Epithelial cell of esophagus (primary cell): ENCODE data around the gene PYGB.
"Not testable (repeated sequence)": the region's sequence is repeated elsewhere in the genome, so short reads cannot be mapped to it uniquely, and the experiment has no call there.

ENCODE experiments used
- DNase-seq: peaks from one replicate; pipeline ENCODE4 v3.0.0; 2010; ENCODE audit warnings: low read depth
- H3K4me3 ChIP-seq: 2 replicates; pipeline ENCODE4 v1.5.1; 2011; ENCODE audit warnings: mild to moderate bottlenecking, low read length, control low read depth
- TF ChIP-seq, protein P1 (sequence below): IDR thresholded peaks from 2 replicates; pipeline ENCODE4 v1.5.1; 2011; ENCODE audit warnings: low read depth, mild to moderate bottlenecking, low read length, control low read depth, inconsistent platforms; ENCODE audit not compliant: insufficient read depth; ENCODE audit errors: missing control alignments

PYGB gene

GRCh38 chr20:25258476-25258805 lies 10.6 kb downstream of the PYGB start:
- no peak for DNase-seq
- TF ChIP-seq, protein P1, sequence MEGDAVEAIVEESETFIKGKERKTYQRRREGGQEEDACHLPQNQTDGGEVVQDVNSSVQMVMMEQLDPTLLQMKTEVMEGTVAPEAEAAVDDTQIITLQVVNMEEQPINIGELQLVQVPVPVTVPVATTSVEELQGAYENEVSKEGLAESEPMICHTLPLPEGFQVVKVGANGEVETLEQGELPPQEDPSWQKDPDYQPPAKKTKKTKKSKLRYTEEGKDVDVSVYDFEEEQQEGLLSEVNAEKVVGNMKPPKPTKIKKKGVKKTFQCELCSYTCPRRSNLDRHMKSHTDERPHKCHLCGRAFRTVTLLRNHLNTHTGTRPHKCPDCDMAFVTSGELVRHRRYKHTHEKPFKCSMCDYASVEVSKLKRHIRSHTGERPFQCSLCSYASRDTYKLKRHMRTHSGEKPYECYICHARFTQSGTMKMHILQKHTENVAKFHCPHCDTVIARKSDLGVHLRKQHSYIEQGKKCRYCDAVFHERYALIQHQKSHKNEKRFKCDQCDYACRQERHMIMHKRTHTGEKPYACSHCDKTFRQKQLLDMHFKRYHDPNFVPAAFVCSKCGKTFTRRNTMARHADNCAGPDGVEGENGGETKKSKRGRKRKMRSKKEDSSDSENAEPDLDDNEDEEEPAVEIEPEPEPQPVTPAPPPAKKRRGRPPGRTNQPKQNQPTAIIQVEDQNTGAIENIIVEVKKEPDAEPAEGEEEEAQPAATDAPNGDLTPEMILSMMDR, result no peak
- H3K4me3 ChIP-seq, result no peak overlapping the region

- DNase-seq, result no peak
- H3K4me3 ChIP-seq, result no peak overlapping the region
- TF ChIP-seq, protein P1, result no peak
Measured at GRCh38 chr20:25258828-25259227, 10.9 kb downstream of the PYGB start.

- no peak for DNase-seq
- TF ChIP-seq, protein P1, result no peak
- no peak overlapping the region for H3K4me3 ChIP-seq
Measured at GRCh38 chr20:25259358-25259757, 11.5 kb downstream of the PYGB start.

- TF ChIP-seq, protein P1, result no peak
- H3K4me3 ChIP-seq, result no peak overlapping the region
- no peak for DNase-seq
Measured at GRCh38 chr20:25259788-25260254, 11.9 kb downstream of the PYGB start.

GRCh38 chr20:25260770-25261437 lies 13.0 kb downstream of the PYGB start:
- not testable (repeated sequence) for DNase-seq, H3K4me3 ChIP-seq

DNA sequence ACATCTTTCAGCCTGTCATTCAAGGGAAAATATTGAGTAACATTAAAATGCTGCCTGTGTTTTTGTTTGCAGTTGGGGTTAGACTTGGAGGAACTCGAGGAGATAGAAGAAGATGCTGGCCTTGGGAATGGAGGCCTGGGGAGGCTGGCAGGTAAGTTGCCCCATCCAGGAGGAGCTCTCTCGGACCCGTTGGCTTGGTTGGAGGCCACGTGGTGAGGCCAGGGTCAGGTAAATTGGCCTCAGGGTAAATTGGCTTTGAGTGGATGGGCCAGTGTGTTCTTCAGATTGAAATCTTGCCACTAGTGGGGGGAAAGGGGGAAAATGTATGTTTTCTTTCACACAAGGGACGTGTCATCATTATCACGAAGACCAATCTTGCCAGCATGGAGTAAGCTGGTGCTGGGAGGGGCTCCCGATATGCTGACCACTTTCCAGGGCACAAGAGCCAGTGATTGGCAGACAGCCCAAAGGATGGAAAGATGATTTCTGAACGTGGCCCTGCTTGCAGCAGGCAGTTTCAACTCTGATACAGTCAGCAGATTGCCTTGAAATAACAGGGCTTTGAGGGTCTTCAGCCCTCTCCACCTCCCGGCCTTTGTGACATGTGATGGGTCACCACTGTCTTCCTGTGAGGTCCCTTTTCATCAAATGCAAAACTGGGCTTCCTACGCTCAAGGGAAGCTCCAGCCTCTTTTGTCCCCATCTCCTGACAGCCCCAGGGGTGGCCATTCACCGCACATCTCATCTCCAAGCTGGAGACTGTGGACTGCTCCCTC lies 21.4 kb downstream of the PYGB start:
- no peak overlapping the region for H3K4me3 ChIP-seq
- DNase-seq, result no peak
- TF ChIP-seq, protein P1, result no peak

GRCh38 chr20:25269833-25270170 lies 21.9 kb downstream of the PYGB start:
- no peak overlapping the region for H3K4me3 ChIP-seq
- TF ChIP-seq, protein P1, result no peak
- no peak for DNase-seq
